MG63 (cell line): Measurements from ENCODE around the gene COPG2. TPM values are rescaled to one million over a fixed set of nuclear protein-coding genes. Genes with fewer than 3 reads are reported as not detected.
"Not testable (repeated sequence)": the region's sequence is repeated elsewhere in the genome, so short reads cannot be mapped to it uniquely, and the experiment has no call there.

Experiments
- DNase-seq: peaks from one replicate; pipeline ENCODE4 v3.0.0-alpha.2; 2020
- H3K27me3 ChIP-seq: fragments of 250-450 bp; sonication (Bioruptor Pico); 2 replicates; pipeline ENCODE4 v1.5.1; 2020; ENCODE audit warnings: mild to moderate bottlenecking, moderate library complexity
- H3K36me3 ChIP-seq: fragments of 250-450 bp; sonication (Bioruptor Pico); 2 replicates; pipeline ENCODE4 v1.5.1; 2020; ENCODE audit warnings: mild to moderate bottlenecking, moderate library complexity
- H3K4me3 ChIP-seq: fragments of 250-450 bp; sonication (Bioruptor Pico); 2 replicates; pipeline ENCODE4 v1.5.1; 2020; ENCODE audit warnings: mild to moderate bottlenecking, moderate library complexity
- H3K9me3 ChIP-seq: fragments of 250-450 bp; sonication (Bioruptor Pico); 2 replicates; pipeline ENCODE4 v1.5.1; 2020; ENCODE audit warnings: mild to moderate bottlenecking, moderate library complexity
- total RNA-seq: library from RNA; depleted of rRNA; stranded (reverse); fragments of >200 nt; shearing (Covaris generic); gene quantifications from 2 replicates; pipeline ENCODE4 v1.2.3, GENCODE V29; 2014; ENCODE audit warnings: low replicate concordance

Gene COPG2
- total RNA-seq, 1 experiment from 2014 or later, result 32.0 TPM

- not testable (repeated sequence) for H3K27me3 ChIP-seq, H3K9me3 ChIP-seq, H3K4me3 ChIP-seq, DNase-seq, H3K36me3 ChIP-seq
These were observed 126.3 kb downstream of the COPG2 start for GRCh38 chr7:130542297-130542696.

GRCh38 chr7:130541287-130541686 is 127.3 kb downstream of the COPG2 start:
- not testable (repeated sequence) for H3K36me3 ChIP-seq, H3K9me3 ChIP-seq, H3K27me3 ChIP-seq, DNase-seq, H3K4me3 ChIP-seq

- H3K27me3 ChIP-seq, H3K4me3 ChIP-seq, H3K36me3 ChIP-seq, DNase-seq, H3K9me3 ChIP-seq: not testable (repeated sequence)
These were observed 130.7 kb downstream of the COPG2 start for GRCh38 chr7:130537894-130538293.

GRCh38 chr7:130529417-130529816 is 139.1 kb downstream of the COPG2 start:
- Histone ChIP-seq H3K9me3 (no peaks in the 10 kb centered on the region), H3K4me3 (no peak overlapping the region)

GRCh38 chr7:130527752-130528355 is 140.7 kb downstream of the COPG2 start:
- H3K9me3 ChIP-seq, H3K4me3 ChIP-seq, H3K27me3 ChIP-seq, H3K36me3 ChIP-seq, DNase-seq: not testable (repeated sequence)

More at GRCh38 chr7:130529417-130529816, 139.1 kb downstream of the COPG2 start:
- DNase-seq, result no peak
- H3K36me3 ChIP-seq, result no peaks in the 10 kb centered on the region
- H3K27me3 ChIP-seq, result no peaks in the 10 kb centered on the region

GRCh38 chr7:130524628-130525027 is 143.9 kb downstream of the COPG2 start:
- DNase-seq, result no peak
- Histone ChIP-seq H3K4me3 (no peak overlapping the region), H3K36me3 (no peaks in the 10 kb centered on the region), H3K27me3 (no peaks in the 10 kb centered on the region), H3K9me3 (no peaks in the 10 kb centered on the region)

- H3K27me3 ChIP-seq, H3K36me3 ChIP-seq, H3K9me3 ChIP-seq, H3K4me3 ChIP-seq, DNase-seq: not testable (repeated sequence)
These were observed 144.9 kb downstream of the COPG2 start for GRCh38 chr7:130523519-130524125.

- DNase-seq, result no peak
- Histone ChIP-seq H3K27me3 (no peaks in the 10 kb centered on the region), H3K36me3 (no peaks in the 10 kb centered on the region), H3K4me3 (no peak overlapping the region), H3K9me3 (no peaks in the 10 kb centered on the region)
These were observed 147.1 kb downstream of the COPG2 start for GRCh38 chr7:130521258-130521951.

- H3K9me3 ChIP-seq, result no peaks in the 10 kb centered on the region
- no peak for DNase-seq
- H3K36me3 ChIP-seq, result no peaks in the 10 kb centered on the region
- H3K4me3 ChIP-seq, result no peak overlapping the region
- no peaks in the 10 kb centered on the region for H3K27me3 ChIP-seq
These were observed 153.1 kb downstream of the COPG2 start for GRCh38 chr7:130515315-130516040.

- no peak overlapping the region for H3K4me3 ChIP-seq
- no peaks in the 10 kb centered on the region for H3K9me3 ChIP-seq
- H3K36me3 ChIP-seq, result no peaks in the 10 kb centered on the region
- H3K27me3 ChIP-seq, result no peaks in the 10 kb centered on the region
- no peak for DNase-seq
These were observed 155.1 kb downstream of the COPG2 start for GRCh38 chr7:130513447-130513846.

GRCh38 chr7:130512038-130512437 is 156.5 kb downstream of the COPG2 start:
- H3K9me3 ChIP-seq, H3K36me3 ChIP-seq, DNase-seq, H3K4me3 ChIP-seq, H3K27me3 ChIP-seq: not testable (repeated sequence)

GRCh38 chr7:130506358-130506757 is 162.2 kb downstream of the COPG2 start:
- H3K27me3 ChIP-seq, result no peaks in the 10 kb centered on the region
- H3K9me3 ChIP-seq, result no peaks in the 10 kb centered on the region
- DNase-seq, result no peak
- H3K36me3 ChIP-seq, result no peaks in the 10 kb centered on the region
- H3K4me3 ChIP-seq, result no peak overlapping the region

- Histone ChIP-seq H3K27me3 (no peaks in the 10 kb centered on the region), H3K4me3 (no peak overlapping the region), H3K36me3 (no peaks in the 10 kb centered on the region), H3K9me3 (no peaks in the 10 kb centered on the region)
- no peak for DNase-seq
These were observed 162.8 kb downstream of the COPG2 start for GRCh38 chr7:130505753-130506152.

- Histone ChIP-seq H3K9me3 (no peaks in the 10 kb centered on the region), H3K36me3 (no peaks in the 10 kb centered on the region), H3K27me3 (no peaks in the 10 kb centered on the region), H3K4me3 (no peak overlapping the region)
- DNase-seq, result no peak
These were observed 167.6 kb downstream of the COPG2 start for GRCh38 chr7:130500910-130501309.

GRCh38 chr7:130500463-130500862 is 168.1 kb downstream of the COPG2 start:
- Histone ChIP-seq H3K9me3 (no peaks in the 10 kb centered on the region), H3K36me3 (no peaks in the 10 kb centered on the region)

GRCh38 chr7:130494431-130494858 is 174.1 kb downstream of the COPG2 start:
- H3K9me3 ChIP-seq, result no peaks in the 10 kb centered on the region
- H3K4me3 ChIP-seq, result no peak overlapping the region
- H3K36me3 ChIP-seq, result no peaks in the 10 kb centered on the region
- no peaks in the 10 kb centered on the region for H3K27me3 ChIP-seq
- DNase-seq, result no peak

More at GRCh38 chr7:130500463-130500862, 168.1 kb downstream of the COPG2 start:
- no peak for DNase-seq
- no peak overlapping the region for H3K4me3 ChIP-seq
- no peaks in the 10 kb centered on the region for H3K27me3 ChIP-seq

- Histone ChIP-seq H3K36me3 (no peaks in the 10 kb centered on the region), H3K9me3 (no peaks in the 10 kb centered on the region), H3K27me3 (no peaks in the 10 kb centered on the region), H3K4me3 (no peak overlapping the region)
- no peak for DNase-seq
These were observed 175.2 kb downstream of the COPG2 start for GRCh38 chr7:130493275-130493873.
